GM12878 (cell line): ENCODE data around the gene PHC3. TPM values are rescaled to one million over a fixed set of nuclear protein-coding genes. Genes with fewer than 3 reads are reported as not detected.

ENCODE experiments used
- ATAC-seq: fragments of 200-7000 bp; cut with Tn5 transposase; 3 replicates; pipeline ENCODE4 v1.9.1; 2020; ENCODE audit warnings: mild to moderate bottlenecking, moderate library complexity
- BruUV-seq: library from RNA; stranded (reverse); fragments of 400-500 nt; replicated peaks from 2 replicates; lab custom pipeline; 2021; lab: Mats Ljungman, UMichigan
- CTCF ChIA-PET: fragments of 300-600 bp; sonication (Branson Sonifier 250); formaldehyde crosslinking; extraction: SDS; loops from one replicate; lab custom pipeline; 2021; ENCODE audit warnings: inconsistent platforms; lab: Yijun Ruan, JAX
- POLR2A ChIA-PET: fragments of 350-600 bp; formaldehyde crosslinking; extraction: SDS; loops from one replicate; lab custom pipeline; 2021; ENCODE audit warnings: inconsistent platforms; lab: Charles Lee
- RAD21 ChIA-PET: fragments of 300-600 bp; sonication (Branson Sonifier 250); formaldehyde crosslinking; loops from one replicate; lab custom pipeline; 2023; ENCODE audit warnings: antibody characterized with exemption; ENCODE audit not compliant: unreplicated experiment; lab: Charles Lee
- SMC1A ChIA-PET: fragments of 300-600 bp; sonication (Branson Sonifier 250); formaldehyde crosslinking; loops from one replicate; lab custom pipeline; 2023; ENCODE audit not compliant: unreplicated experiment, uncharacterized antibody; lab: Charles Lee
- DNase-seq: peaks from one replicate; pipeline ENCODE4 v3.0.0-alpha.2; 2011; ENCODE audit warnings: low read depth, low spot score
- FAIRE-seq: peaks from 3 replicates; lab custom pipeline; 2011; peaks lifted over from hg19 to GRCh38; lab: Jason Lieb, UNC
- H2AFZ ChIP-seq: 2 replicates; pipeline ENCODE4 v1.6.0; 2011; ENCODE audit warnings: low read depth, low read length, control low read depth; ENCODE audit not compliant: control insufficient read depth
- H3K27ac ChIP-seq: 2 replicates; pipeline ENCODE4 v1.5.1; 2011; ENCODE audit warnings: control low read depth; ENCODE audit not compliant: control insufficient read depth, insufficient read depth
- H3K27me3 ChIP-seq, 2 experiments: replicated peaks in 1 of 2; 2 replicates each; pipeline versions ENCODE4 v1.6.0 to v1.6.1; 2011; ENCODE audit warnings: low read length in 1 of 2; ENCODE audit not compliant: control insufficient read depth in 2 of 2, insufficient read depth in 2 of 2
- H3K36me3 ChIP-seq, 2 experiments: 2 replicates each; pipeline ENCODE4 v1.5.1; 2011; ENCODE audit warnings: low read length in 1 of 2; ENCODE audit not compliant: control insufficient read depth in 2 of 2, insufficient read depth in 2 of 2
- H3K4me1 ChIP-seq: 2 replicates; pipeline ENCODE4 v1.6.1; 2011; ENCODE audit warnings: mild to moderate bottlenecking, low read length, moderate library complexity, mixed read lengths; ENCODE audit not compliant: control insufficient read depth, insufficient read depth
- H3K4me2 ChIP-seq: 2 replicates; pipeline ENCODE4 v1.6.0; 2011; ENCODE audit warnings: control low read depth; ENCODE audit not compliant: control insufficient read depth, insufficient read depth
- H3K4me3 ChIP-seq: fragments of 200-600 bp; sonication (generic); 2 replicates; pipeline ENCODE4 v1.5.1; 2016
- H3K79me2 ChIP-seq: 2 replicates; pipeline ENCODE4 v1.6.0; 2011; ENCODE audit warnings: low read length; ENCODE audit not compliant: control insufficient read depth, insufficient read depth
- H3K9ac ChIP-seq: 2 replicates; pipeline ENCODE4 v1.8.0; 2011; ENCODE audit warnings: low read length, control low read depth, mixed read lengths; ENCODE audit not compliant: control insufficient read depth, insufficient read depth
- H3K9me3 ChIP-seq: replicated peaks from 3 replicates; pipeline ENCODE4 v1.5.1; 2011; ENCODE audit warnings: mild to moderate bottlenecking, low read length; ENCODE audit not compliant: control insufficient read depth, insufficient read depth
- H4K20me1 ChIP-seq: 2 replicates; pipeline ENCODE4 v1.6.0; 2011; ENCODE audit not compliant: control insufficient read depth, insufficient read depth
- BHLHE40 ChIP-seq, 2 experiments: fragments of 450-650 bp in 1 of 2; IDR thresholded peaks; 2 replicates each; pipeline ENCODE4 v1.6.1; 2011 to 2017; ENCODE audit warnings: low read depth in 2 of 2, borderline replicate concordance in 1 of 2, improper control_type of control experiment in 1 of 2, low read length in 1 of 2, mild to moderate bottlenecking in 1 of 2
- CEBPB ChIP-seq, 2 experiments: fragments of 150-350 bp in 1 of 2; IDR thresholded peaks; 2 replicates each; pipeline ENCODE4 v1.6.1; 2012 to 2014; ENCODE audit warnings: low read depth in 2 of 2, low read length in 2 of 2, borderline replicate concordance in 1 of 2, inconsistent platforms in 1 of 2
- IRF5 ChIP-seq: fragments of 450-650 bp; IDR thresholded peaks from 2 replicates; pipeline ENCODE4 v1.6.1; 2017; ENCODE audit warnings: borderline replicate concordance
- NFYB ChIP-seq: IDR thresholded peaks from 2 replicates; pipeline ENCODE4 v1.6.1; 2011; ENCODE audit warnings: low read depth, mild to moderate bottlenecking, low read length, improper control_type of control experiment, moderate library complexity; ENCODE audit not compliant: insufficient read depth
- NR2C1 ChIP-seq: fragments of 450-650 bp; IDR thresholded peaks from 2 replicates; pipeline ENCODE4 v1.6.1; 2017; ENCODE audit warnings: antibody characterized with exemption, mild to moderate bottlenecking, moderate library complexity
- NR2C2 ChIP-seq: IDR thresholded peaks from 2 replicates; pipeline ENCODE4 v1.6.1; 2011; ENCODE audit warnings: borderline replicate concordance, low read depth; ENCODE audit not compliant: control insufficient read depth, insufficient read length
- PAX5 ChIP-seq: IDR thresholded peaks from 2 replicates; pipeline ENCODE4 v1.6.1; 2011; ENCODE audit warnings: low read depth, low read length, borderline replicate concordance
- RAD51 ChIP-seq: fragments of 450-650 bp; IDR thresholded peaks from 2 replicates; pipeline ENCODE4 v1.6.1; 2016; ENCODE audit warnings: moderate library complexity, mild to moderate bottlenecking, inconsistent platforms
- SUPT20H ChIP-seq: IDR thresholded peaks from 2 replicates; pipeline ENCODE4 v1.6.1; 2011; ENCODE audit warnings: low read depth, mild to moderate bottlenecking, low read length, moderate library complexity, borderline replicate concordance; ENCODE audit not compliant: control insufficient read depth
- TCF12 ChIP-seq: IDR thresholded peaks from 2 replicates; pipeline ENCODE4 v1.6.1; 2011; ENCODE audit warnings: low read depth, mild to moderate bottlenecking, low read length
- ZSCAN29 ChIP-seq: fragments of 450-650 bp; IDR thresholded peaks from 2 replicates; pipeline ENCODE4 v1.6.1; 2017; ENCODE audit warnings: mild to moderate bottlenecking, moderate library complexity
- WGBS: methylation state at CpG from one replicate; pipeline ENCODE4 v1.1.6; 2016; ENCODE audit warnings: low lambda C conversion rate; ENCODE audit not compliant: insufficient replicate concordance, insufficient coverage; ENCODE audit errors: missing lambda C conversion rate; 5-methylcytosine and 5-hydroxymethylcytosine counted together
- in situ Hi-C: fragments of 300-500 bp; cut with MboI; formaldehyde crosslinking; loops from 9 replicates; pipeline ENCODE4 v1.14.3; 2018; ENCODE audit warnings: mixed read lengths
- intact Hi-C: fragments of 100-400 bp; cut with micrococcal nuclease; formaldehyde crosslinking; loops from one replicate; pipeline ENCODE4 v1.14.2; 2022; ENCODE audit not compliant: unreplicated experiment
- polyA plus RNA-seq, 11 experiments: library from polyadenylated mRNA; depleted of rRNA in 4 of 11; unstranded in 6 of 11; stranded (reverse) in 5 of 11; fragments of >200 nt; fragmentation: Nextera tagmentation in 4 of 11; fragmentation: Illumina TruSeq in 1 of 11; extraction: Ambion mirVana in 4 of 11; extraction: Trizol in 1 of 11; gene quantifications; 1 replicate in 1 of 11; 2 replicates in 10 of 11; pipeline versions ENCODE4 v1.2.1 to v1.2.3, GENCODE V29; 2011 to 2016; ENCODE audit warnings: inconsistent platforms in 2 of 11, missing spikeins in 2 of 11, low read depth in 1 of 11
- total RNA-seq, 4 experiments: library from RNA; depleted of rRNA in 3 of 4; stranded (reverse); fragments of >200 nt in 3 of 4; fragmentation: Illumina TruSeq in 1 of 4; extraction: Trizol in 1 of 4; gene quantifications; 2 replicates each; pipeline versions ENCODE4 v1.2.1 to v1.2.3, GENCODE V29; 2013 to 2021
- TF ChIP-seq, protein P1 (sequence below): fragments of 450-650 bp; IDR thresholded peaks from 2 replicates; pipeline ENCODE4 v1.6.1; 2017; ENCODE audit warnings: mild to moderate bottlenecking
- TF ChIP-seq, protein P2 (sequence below): fragments of 450-650 bp; IDR thresholded peaks from 2 replicates; pipeline ENCODE4 v1.6.1; 2017; ENCODE audit warnings: antibody characterized with exemption, mild to moderate bottlenecking, moderate library complexity
- TF ChIP-seq, protein P3 (sequence below): IDR thresholded peaks from 2 replicates; pipeline ENCODE4 v1.6.1; 2012; ENCODE audit warnings: mild to moderate bottlenecking, low read depth, low read length

PHC3 gene
- total and polyA plus RNA-seq, 10 of the 15 experiments (the other 5 are each of a cell fraction or from before 2014, with no cell fraction given): 3.3 to 62.3 (median 22.1) TPM

DNA sequence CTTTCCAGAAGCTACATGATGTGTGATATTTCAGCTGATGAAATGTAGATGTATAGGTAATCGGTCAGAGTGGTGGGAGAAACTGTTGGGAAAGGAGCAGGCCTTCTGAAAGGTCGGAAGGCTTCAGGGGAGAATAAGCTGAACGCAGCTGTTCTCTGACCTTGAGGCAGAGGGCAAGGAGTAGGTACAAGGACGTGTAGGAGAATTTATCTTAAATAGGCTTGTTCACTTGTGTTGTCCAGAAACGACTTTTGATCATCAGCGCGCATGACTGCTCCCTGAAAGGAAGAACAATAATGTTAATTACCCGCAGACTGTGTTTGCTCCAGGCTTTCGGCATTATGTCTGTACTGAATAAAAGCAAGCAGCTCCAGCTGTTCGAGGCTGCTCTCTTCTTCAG, 104.2 kb downstream of the PHC3 start:
- peaks cover 1% of the 10 kb centered on the region; the same call in 2 of the 3 replicates for H3K9me3 ChIP-seq
- H3K4me2 ChIP-seq: no peak overlapping the region
- H3K4me1 ChIP-seq: no peaks in the 10 kb centered on the region
- ChIA-PET SMC1A (interaction anchor here (1.1 kb wide), 1 partner anchor 23 kb away, joined by 3 read pairs; no protein-coding TSS in a partner anchor), POLR2A (interaction anchor here (1.4 kb wide), 1 partner anchor 14 kb away, joined by 4 read pairs; no protein-coding TSS in a partner anchor), CTCF (interaction anchor here (0.7 to 3.8 kb wide), 7 partner anchors 8 to 337 kb away, joined by 3 to 18 read pairs (median 5); no protein-coding TSS in a partner anchor), RAD21 (no interaction called here)
- WGBS: 77% methylated on average over 10 of the region's 10 CpGs
- no peaks in the 10 kb centered on the region for H3K27me3 ChIP-seq
- no peak overlapping the region for H3K27ac ChIP-seq
- no peaks in the 10 kb centered on the region for H4K20me1 ChIP-seq
- no peak overlapping the region for H2AFZ ChIP-seq
- H3K4me3 ChIP-seq: no peak overlapping the region
- no peak for ATAC-seq
- no peak for FAIRE-seq
- intact Hi-C loops: no loop called here
- in situ Hi-C loops: no loop called here
- H3K79me2 ChIP-seq: no peaks in the 10 kb centered on the region; the same call in 1 of the 2 replicates
- H3K36me3 ChIP-seq: no peaks in the 10 kb centered on the region
- no peak overlapping the region for H3K9ac ChIP-seq
- no peak for DNase-seq
- no TSS peak for BruUV-seq
- no peak for TF ChIP-seq NFYB
- TF ChIP-seq BHLHE40 (IDR thresholded peaks at IDR 0.05; ENCODE audit: borderline replicate concordance in 1 of 2, low read depth in 2 of 2, low read length in 1 of 2): no peak
- TF ChIP-seq, protein P1, sequence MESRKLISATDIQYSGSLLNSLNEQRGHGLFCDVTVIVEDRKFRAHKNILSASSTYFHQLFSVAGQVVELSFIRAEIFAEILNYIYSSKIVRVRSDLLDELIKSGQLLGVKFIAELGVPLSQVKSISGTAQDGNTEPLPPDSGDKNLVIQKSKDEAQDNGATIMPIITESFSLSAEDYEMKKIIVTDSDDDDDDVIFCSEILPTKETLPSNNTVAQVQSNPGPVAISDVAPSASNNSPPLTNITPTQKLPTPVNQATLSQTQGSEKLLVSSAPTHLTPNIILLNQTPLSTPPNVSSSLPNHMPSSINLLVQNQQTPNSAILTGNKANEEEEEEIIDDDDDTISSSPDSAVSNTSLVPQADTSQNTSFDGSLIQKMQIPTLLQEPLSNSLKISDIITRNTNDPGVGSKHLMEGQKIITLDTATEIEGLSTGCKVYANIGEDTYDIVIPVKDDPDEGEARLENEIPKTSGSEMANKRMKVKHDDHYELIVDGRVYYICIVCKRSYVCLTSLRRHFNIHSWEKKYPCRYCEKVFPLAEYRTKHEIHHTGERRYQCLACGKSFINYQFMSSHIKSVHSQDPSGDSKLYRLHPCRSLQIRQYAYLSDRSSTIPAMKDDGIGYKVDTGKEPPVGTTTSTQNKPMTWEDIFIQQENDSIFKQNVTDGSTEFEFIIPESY: no peak
- TF ChIP-seq NR2C2: no peak
- no peak for TF ChIP-seq PAX5
- TF ChIP-seq RAD51: no peak
- no peak for TF ChIP-seq SUPT20H
- TF ChIP-seq ZSCAN29: no peak
- TF ChIP-seq, protein P2, sequence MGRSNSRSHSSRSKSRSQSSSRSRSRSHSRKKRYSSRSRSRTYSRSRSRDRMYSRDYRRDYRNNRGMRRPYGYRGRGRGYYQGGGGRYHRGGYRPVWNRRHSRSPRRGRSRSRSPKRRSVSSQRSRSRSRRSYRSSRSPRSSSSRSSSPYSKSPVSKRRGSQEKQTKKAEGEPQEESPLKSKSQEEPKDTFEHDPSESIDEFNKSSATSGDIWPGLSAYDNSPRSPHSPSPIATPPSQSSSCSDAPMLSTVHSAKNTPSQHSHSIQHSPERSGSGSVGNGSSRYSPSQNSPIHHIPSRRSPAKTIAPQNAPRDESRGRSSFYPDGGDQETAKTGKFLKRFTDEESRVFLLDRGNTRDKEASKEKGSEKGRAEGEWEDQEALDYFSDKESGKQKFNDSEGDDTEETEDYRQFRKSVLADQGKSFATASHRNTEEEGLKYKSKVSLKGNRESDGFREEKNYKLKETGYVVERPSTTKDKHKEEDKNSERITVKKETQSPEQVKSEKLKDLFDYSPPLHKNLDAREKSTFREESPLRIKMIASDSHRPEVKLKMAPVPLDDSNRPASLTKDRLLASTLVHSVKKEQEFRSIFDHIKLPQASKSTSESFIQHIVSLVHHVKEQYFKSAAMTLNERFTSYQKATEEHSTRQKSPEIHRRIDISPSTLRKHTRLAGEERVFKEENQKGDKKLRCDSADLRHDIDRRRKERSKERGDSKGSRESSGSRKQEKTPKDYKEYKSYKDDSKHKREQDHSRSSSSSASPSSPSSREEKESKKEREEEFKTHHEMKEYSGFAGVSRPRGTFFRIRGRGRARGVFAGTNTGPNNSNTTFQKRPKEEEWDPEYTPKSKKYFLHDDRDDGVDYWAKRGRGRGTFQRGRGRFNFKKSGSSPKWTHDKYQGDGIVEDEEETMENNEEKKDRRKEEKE: no peak
- TF ChIP-seq, protein P3, sequence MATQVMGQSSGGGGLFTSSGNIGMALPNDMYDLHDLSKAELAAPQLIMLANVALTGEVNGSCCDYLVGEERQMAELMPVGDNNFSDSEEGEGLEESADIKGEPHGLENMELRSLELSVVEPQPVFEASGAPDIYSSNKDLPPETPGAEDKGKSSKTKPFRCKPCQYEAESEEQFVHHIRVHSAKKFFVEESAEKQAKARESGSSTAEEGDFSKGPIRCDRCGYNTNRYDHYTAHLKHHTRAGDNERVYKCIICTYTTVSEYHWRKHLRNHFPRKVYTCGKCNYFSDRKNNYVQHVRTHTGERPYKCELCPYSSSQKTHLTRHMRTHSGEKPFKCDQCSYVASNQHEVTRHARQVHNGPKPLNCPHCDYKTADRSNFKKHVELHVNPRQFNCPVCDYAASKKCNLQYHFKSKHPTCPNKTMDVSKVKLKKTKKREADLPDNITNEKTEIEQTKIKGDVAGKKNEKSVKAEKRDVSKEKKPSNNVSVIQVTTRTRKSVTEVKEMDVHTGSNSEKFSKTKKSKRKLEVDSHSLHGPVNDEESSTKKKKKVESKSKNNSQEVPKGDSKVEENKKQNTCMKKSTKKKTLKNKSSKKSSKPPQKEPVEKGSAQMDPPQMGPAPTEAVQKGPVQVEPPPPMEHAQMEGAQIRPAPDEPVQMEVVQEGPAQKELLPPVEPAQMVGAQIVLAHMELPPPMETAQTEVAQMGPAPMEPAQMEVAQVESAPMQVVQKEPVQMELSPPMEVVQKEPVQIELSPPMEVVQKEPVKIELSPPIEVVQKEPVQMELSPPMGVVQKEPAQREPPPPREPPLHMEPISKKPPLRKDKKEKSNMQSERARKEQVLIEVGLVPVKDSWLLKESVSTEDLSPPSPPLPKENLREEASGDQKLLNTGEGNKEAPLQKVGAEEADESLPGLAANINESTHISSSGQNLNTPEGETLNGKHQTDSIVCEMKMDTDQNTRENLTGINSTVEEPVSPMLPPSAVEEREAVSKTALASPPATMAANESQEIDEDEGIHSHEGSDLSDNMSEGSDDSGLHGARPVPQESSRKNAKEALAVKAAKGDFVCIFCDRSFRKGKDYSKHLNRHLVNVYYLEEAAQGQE: no peak
- no peak for TF ChIP-seq NR2C1
- TF ChIP-seq CEBPB (IDR thresholded peaks at IDR 0.05; ENCODE audit: borderline replicate concordance in 1 of 2, low read depth in 2 of 2, low read length in 2 of 2): no peak
- TF ChIP-seq TCF12: no peak
- TF ChIP-seq IRF5: no peak
